Activated CD4-positive, alpha-beta memory T cell treated with anti-CD3 and anti-CD28 coated beads, Interleukin-2, amount 10 ng/mL, durations not matched to agents 7 days and 5 days (primary cell): ENCODE measurements around the gene CBX2. TPM values are rescaled to one million over a fixed set of nuclear protein-coding genes. Genes with fewer than 3 reads are reported as not detected.

Experiments used
- CTCF ChIA-PET: fragments of 350-600 bp; sonication (Branson Sonifier 250); formaldehyde crosslinking; loops from one replicate; lab custom pipeline; 2021; ENCODE audit warnings: antibody characterized with exemption, inconsistent platforms; lab: Charles Lee
- POLR2A ChIA-PET: fragments of 350-600 bp; sonication (Branson Sonifier 250); formaldehyde crosslinking; loops from one replicate; lab custom pipeline; 2021; ENCODE audit warnings: antibody characterized with exemption; lab: Charles Lee
- DNase-seq: peaks from one replicate; pipeline ENCODE4 v3.0.0-alpha.2; 2020
- H3K27ac Mint-ChIP-seq: one replicate; pipeline ENCODE4 v1.8.0; 2021; ENCODE audit warnings: mild to moderate bottlenecking, mixed read lengths
- H3K27me3 Mint-ChIP-seq: one replicate; pipeline ENCODE4 v1.8.0; 2021; ENCODE audit warnings: mixed read lengths
- H3K36me3 Mint-ChIP-seq: one replicate; pipeline ENCODE4 v1.8.0; 2021; ENCODE audit warnings: low read depth, mixed read lengths
- H3K4me1 Mint-ChIP-seq: one replicate; pipeline ENCODE4 v1.8.0; 2021; ENCODE audit warnings: mixed read lengths
- H3K4me3 Mint-ChIP-seq: one replicate; pipeline ENCODE4 v1.8.0; 2021; ENCODE audit warnings: mild to moderate bottlenecking, mixed read lengths
- H3K9me3 Mint-ChIP-seq: one replicate; pipeline ENCODE4 v1.8.0; 2021; ENCODE audit warnings: mixed read lengths
- total RNA-seq, 2 experiments: library from RNA; stranded (reverse); gene quantifications; one replicate each; pipeline ENCODE4 v1.2.3, GENCODE V29; 2021

Gene CBX2
- total RNA-seq: 1 to 10 TPM; 1.7 to 2.0 TPM

- Mint-ChIP-seq H3K27ac (no peak within 1 kb of the TSS), H3K4me1 (peaks cover 18% of the 10 kb centered on the region), H3K36me3 (no peaks in the 10 kb centered on the region), H3K9me3 (no peaks in the 10 kb centered on the region), H3K27me3 (peaks cover 62% of the 10 kb centered on the region), H3K4me3 (peak within 1 kb of the TSS; percentile 75)
- DNase-seq: peak; percentile 85
- ChIA-PET CTCF (interaction anchor here (0.9 to 1.7 kb wide), 2 partner anchors 32 to 40 kb away, joined by 4 to 5 read pairs; no protein-coding TSS in a partner anchor), POLR2A (interaction anchor here (0.5 to 1.4 kb wide), 2 partner anchors 34 to 62 kb away, joined by 3 to 5 read pairs; partner anchors contain the start of gene CBX4)
Measured at GRCh38 chr17:79777894-79778503, at the start of gene CBX2. CBX2 (plus strand) TSS chr17:79778148; CDS start chr17:79778236, 88 bp downstream.

- Mint-ChIP-seq H3K27me3 (no peaks in the 10 kb centered on the region), H3K4me1 (peaks cover 23% of the 10 kb centered on the region), H3K9me3 (no peaks in the 10 kb centered on the region), H3K4me3 (peak overlapping the region; percentile 32), H3K27ac (peak overlapping the region; percentile 68), H3K36me3 (no peaks in the 10 kb centered on the region)
- peak; percentile 91 for DNase-seq
- CTCF ChIA-PET: interaction anchor here (0.7 to 2.3 kb wide), 2 partner anchors 13 to 17 kb away, joined by 3 to 15 read pairs; no protein-coding TSS in a partner anchor
- POLR2A ChIA-PET: interaction anchor here (1.1 to 1.2 kb wide), 4 partner anchors 11 to 111 kb away, joined by 3 to 4 read pairs (median 3); partner anchors contain the start of gene CBX4
Measured at GRCh38 chr17:79728169-79728907, 49.6 kb upstream of the CBX2 start.

- H3K27me3 Mint-ChIP-seq: no peaks in the 10 kb centered on the region
- H3K4me1 Mint-ChIP-seq: peaks cover 25% of the 10 kb centered on the region
- POLR2A ChIA-PET: interaction anchor here (1.1 to 1.2 kb wide), 3 partner anchors 10 to 110 kb away, joined by 3 to 4 read pairs (median 3); partner anchors contain the start of gene CBX4
Measured at GRCh38 chr17:79728908-79729471, 49.0 kb upstream of the CBX2 start.

GRCh38 chr17:79729761-79730160 lies 48.2 kb upstream of the CBX2 start:
- H3K9me3 Mint-ChIP-seq: no peaks in the 10 kb centered on the region
- no peak for DNase-seq
- peaks cover 25% of the 10 kb centered on the region for H3K4me1 Mint-ChIP-seq
- no peak overlapping the region for H3K27ac Mint-ChIP-seq
- no peak overlapping the region for H3K4me3 Mint-ChIP-seq
- ChIA-PET POLR2A (interaction anchor here (1.2 kb wide), 1 partner anchor 109 kb away, joined by 4 read pairs; the partner anchor contains the start of gene CBX4), CTCF (no interaction called here)
- H3K36me3 Mint-ChIP-seq: no peaks in the 10 kb centered on the region
- H3K27me3 Mint-ChIP-seq: no peaks in the 10 kb centered on the region

More at GRCh38 chr17:79728908-79729471, 49.0 kb upstream of the CBX2 start:
- Mint-ChIP-seq H3K36me3 (no peaks in the 10 kb centered on the region), H3K9me3 (no peaks in the 10 kb centered on the region), H3K4me3 (no peak overlapping the region), H3K27ac (no peak overlapping the region)
- CTCF ChIA-PET: interaction anchor here (2.3 kb wide), 1 partner anchor 16 kb away, joined by 15 read pairs; no protein-coding TSS in a partner anchor
- no peak for DNase-seq

- DNase-seq: no peak
- Mint-ChIP-seq H3K9me3 (no peaks in the 10 kb centered on the region), H3K27me3 (no peaks in the 10 kb centered on the region), H3K27ac (no peak overlapping the region), H3K4me1 (peaks cover 25% of the 10 kb centered on the region), H3K4me3 (no peak overlapping the region), H3K36me3 (no peaks in the 10 kb centered on the region)
- ChIA-PET CTCF (no interaction called here), POLR2A (no interaction called here)
Measured at GRCh38 chr17:79730437-79730768, 47.5 kb upstream of the CBX2 start.

- no peaks in the 10 kb centered on the region for H3K27me3 Mint-ChIP-seq
- H3K4me3 Mint-ChIP-seq: no peak within 1 kb of the TSS
- ChIA-PET CTCF (no interaction called here), POLR2A (no interaction called here)
- no peaks in the 10 kb centered on the region for H3K9me3 Mint-ChIP-seq
- peaks cover 25% of the 10 kb centered on the region for H3K4me1 Mint-ChIP-seq
- no peaks in the 10 kb centered on the region for H3K36me3 Mint-ChIP-seq
- no peak for DNase-seq
- H3K27ac Mint-ChIP-seq: no peak within 1 kb of the TSS
Measured at GRCh38 chr17:79730769-79731483, 47.0 kb upstream of the CBX2 start, which contains the start of gene ENPP7. ENPP7 (plus strand) TSS chr17:79730943; CDS start chr17:79731140, 197 bp downstream.

- peak overlapping the region; percentile 64 for H3K4me3 Mint-ChIP-seq
- no peak for DNase-seq
- H3K36me3 Mint-ChIP-seq: no peaks in the 10 kb centered on the region
- H3K27me3 Mint-ChIP-seq: no peaks in the 10 kb centered on the region
- peaks cover 25% of the 10 kb centered on the region for H3K4me1 Mint-ChIP-seq
- H3K27ac Mint-ChIP-seq: no peak overlapping the region
- ChIA-PET POLR2A (no interaction called here), CTCF (interaction anchor here (2.0 kb wide), 1 partner anchor 9 kb away, joined by 4 read pairs; no protein-coding TSS in a partner anchor)
- H3K9me3 Mint-ChIP-seq: no peaks in the 10 kb centered on the region
Measured at GRCh38 chr17:79732254-79732653, 45.7 kb upstream of the CBX2 start.

- Mint-ChIP-seq H3K9me3 (no peaks in the 10 kb centered on the region), H3K27ac (peak overlapping the region; percentile 52), H3K36me3 (no peaks in the 10 kb centered on the region), H3K4me1 (peaks cover 22% of the 10 kb centered on the region), H3K27me3 (no peaks in the 10 kb centered on the region), H3K4me3 (peak overlapping the region; percentile 64)
- DNase-seq: peak; percentile 39
- POLR2A ChIA-PET: no interaction called here
- CTCF ChIA-PET: interaction anchor here (0.6 to 2.0 kb wide), 2 partner anchors 8 to 12 kb away, joined by 3 to 4 read pairs; no protein-coding TSS in a partner anchor
Measured at GRCh38 chr17:79732804-79733691, 44.9 kb upstream of the CBX2 start.

- Mint-ChIP-seq H3K27me3 (peaks cover under 1% of the 10 kb centered on the region), H3K4me3 (no peak overlapping the region), H3K9me3 (no peaks in the 10 kb centered on the region), H3K4me1 (peaks cover 17% of the 10 kb centered on the region), H3K36me3 (no peaks in the 10 kb centered on the region), H3K27ac (no peak overlapping the region)
- ChIA-PET POLR2A (no interaction called here), CTCF (no interaction called here)
- DNase-seq: no peak
Measured at GRCh38 chr17:79733692-79734070, 44.3 kb upstream of the CBX2 start.

- DNase-seq: no peak
- Mint-ChIP-seq H3K4me3 (no peak overlapping the region), H3K27me3 (peaks cover 14% of the 10 kb centered on the region), H3K4me1 (peaks cover 11% of the 10 kb centered on the region), H3K27ac (no peak overlapping the region), H3K9me3 (no peaks in the 10 kb centered on the region), H3K36me3 (no peaks in the 10 kb centered on the region)
- CTCF ChIA-PET: no interaction called here
- POLR2A ChIA-PET: no interaction called here
Measured at GRCh38 chr17:79735096-79735495, 42.9 kb upstream of the CBX2 start.

- POLR2A ChIA-PET: no interaction called here
- no peaks in the 10 kb centered on the region for H3K9me3 Mint-ChIP-seq
- no peak overlapping the region for H3K27ac Mint-ChIP-seq
- no peaks in the 10 kb centered on the region for H3K36me3 Mint-ChIP-seq
- no peak overlapping the region for H3K4me3 Mint-ChIP-seq
- DNase-seq: no peak
- peaks cover 20% of the 10 kb centered on the region for H3K27me3 Mint-ChIP-seq
- CTCF ChIA-PET: no interaction called here
- peaks cover 11% of the 10 kb centered on the region for H3K4me1 Mint-ChIP-seq
Measured at GRCh38 chr17:79737046-79737921, 40.7 kb upstream of the CBX2 start.
